Transverse colon (tissue), 4 donors: ENCODE results near the gene SIT1.
"Not testable (repeated sequence)": the region's sequence is repeated elsewhere in the genome, so short reads cannot be mapped to it uniquely, and the experiment has no call there.

Experiments
- POLR2A ChIP-seq: fragments of 450-650 bp; IDR thresholded peaks from one replicate; pipeline ENCODE4 v1.6.1; 2016; ENCODE audit warnings: antibody characterized with exemption, mild to moderate bottlenecking, moderate library complexity
- POLR2AphosphoS5 ChIP-seq, 3 donors: sonication (generic); formaldehyde crosslinking; IDR thresholded peaks; one replicate each; pipeline ENCODE4 v1.6.1; 2016; ENCODE audit warnings: antibody characterized with exemption in 3 of 3
- TF ChIP-seq, protein P1 (sequence below), 5 experiments: fragments of 200-600 bp in 3 of 5; fragments of 450-650 bp in 2 of 5; sonication (generic) in 3 of 5; IDR thresholded peaks; 1 replicate in 2 of 5; 2 replicates in 3 of 5; pipeline ENCODE4 v1.5.1; 2016 to 2017; ENCODE audit warnings: antibody characterized with exemption in 5 of 5, inconsistent platforms in 3 of 5, mild to moderate bottlenecking in 2 of 5, moderate library complexity in 1 of 5

GRCh38 chr9:35637427-35637955 is 13.2 kb downstream of the SIT1 start:
- TF ChIP-seq, protein P1, sequence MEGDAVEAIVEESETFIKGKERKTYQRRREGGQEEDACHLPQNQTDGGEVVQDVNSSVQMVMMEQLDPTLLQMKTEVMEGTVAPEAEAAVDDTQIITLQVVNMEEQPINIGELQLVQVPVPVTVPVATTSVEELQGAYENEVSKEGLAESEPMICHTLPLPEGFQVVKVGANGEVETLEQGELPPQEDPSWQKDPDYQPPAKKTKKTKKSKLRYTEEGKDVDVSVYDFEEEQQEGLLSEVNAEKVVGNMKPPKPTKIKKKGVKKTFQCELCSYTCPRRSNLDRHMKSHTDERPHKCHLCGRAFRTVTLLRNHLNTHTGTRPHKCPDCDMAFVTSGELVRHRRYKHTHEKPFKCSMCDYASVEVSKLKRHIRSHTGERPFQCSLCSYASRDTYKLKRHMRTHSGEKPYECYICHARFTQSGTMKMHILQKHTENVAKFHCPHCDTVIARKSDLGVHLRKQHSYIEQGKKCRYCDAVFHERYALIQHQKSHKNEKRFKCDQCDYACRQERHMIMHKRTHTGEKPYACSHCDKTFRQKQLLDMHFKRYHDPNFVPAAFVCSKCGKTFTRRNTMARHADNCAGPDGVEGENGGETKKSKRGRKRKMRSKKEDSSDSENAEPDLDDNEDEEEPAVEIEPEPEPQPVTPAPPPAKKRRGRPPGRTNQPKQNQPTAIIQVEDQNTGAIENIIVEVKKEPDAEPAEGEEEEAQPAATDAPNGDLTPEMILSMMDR (IDR thresholded peaks at IDR 0.05) = not testable (repeated sequence)
- not testable (repeated sequence) for TF ChIP-seq POLR2AphosphoS5 (IDR thresholded peaks at IDR 0.05); POLR2A
